Pancreas (tissue), 10 donors: Measurements from ENCODE around the gene PFN4. TPM values are rescaled to one million over a fixed set of nuclear protein-coding genes. Genes with fewer than 3 reads are reported as not detected.
"Not testable (repeated sequence)": the region's sequence is repeated elsewhere in the genome, so short reads cannot be mapped to it uniquely, and the experiment has no call there.

Experiments
- ATAC-seq, 4 donors: fragments of 200-7000 bp; cut with Tn5 transposase; one replicate each; pipeline versions ENCODE4 v1.8.0 to v1.9.1; 2020; ENCODE audit warnings: mild to moderate bottlenecking in 4 of 4, moderate library complexity in 4 of 4
- DNase-seq, 6 donors: peaks; one replicate each; pipeline ENCODE4 v3.0.0-alpha.2; 2020
- FAIRE-seq: peaks from 2 replicates; lab custom pipeline; 2012; peaks lifted over from hg19 to GRCh38; lab: Jason Lieb, UNC
- H3K27ac ChIP-seq, 4 donors: fragments of 200-600 bp; sonication (generic); 1 replicate in 3 of 4; 2 replicates in 1 of 4; pipeline versions ENCODE4 v1.5.0 to v1.8.0; 2020
- H3K27me3 ChIP-seq, 4 donors: fragments of 200-600 bp; one replicate each; pipeline ENCODE4 v1.8.0; 2021
- H3K36me3 ChIP-seq, 3 donors: fragments of 200-600 bp; sonication (generic) in 1 of 3; one replicate each; pipeline versions ENCODE4 v1.5.0 to v1.8.0; 2020 to 2021
- H3K4me1 ChIP-seq, 3 donors: fragments of 200-600 bp; one replicate each; pipeline ENCODE4 v1.8.0; 2021
- H3K4me3 ChIP-seq, 4 donors: fragments of 200-600 bp; sonication (generic) in 2 of 4; one replicate each; pipeline versions ENCODE4 v1.5.0 to v1.8.0; 2020 to 2021
- H3K9me3 ChIP-seq, 4 donors: fragments of 200-600 bp; one replicate each; pipeline ENCODE4 v1.8.0; 2021
- WGBS, 2 donors: extraction: QIAGEN DNeasy Blood & Tissue Kit; methylation state at CpG; one replicate each; pipeline ENCODE4 v1.1.7; 2013; 5-methylcytosine and 5-hydroxymethylcytosine counted together
- intact Hi-C, 3 donors: fragments of 100-400 bp; cut with DNase I; formaldehyde crosslinking; loops; one replicate each; pipeline versions ENCODE4 v1.11.1 to v1.14.2; 2022
- polyA plus RNA-seq, 2 donors: library from polyadenylated mRNA; stranded (reverse); fragments of 200-250 nt; gene quantifications; one replicate each; pipeline ENCODE4 v1.2.3, GENCODE V29; 2013
- total RNA-seq, 6 donors: library from RNA; stranded (reverse); fragmentation: NEBNext Ultra II Directional in 4 of 6; extraction: Animal tissue kit (Norgen Biotek cat#: 25700) in 4 of 6; gene quantifications; one replicate each; pipeline versions ENCODE4 v1.2.1 to v1.2.4, GENCODE V29; 2021 to 2023
- TF ChIP-seq, protein P1 (sequence below), 4 donors: fragments of 200-600 bp; sonication (generic) in 3 of 4; IDR thresholded peaks; one replicate each; pipeline versions ENCODE4 v1.5.0 to v1.8.0; 2021; ENCODE audit warnings: antibody characterized with exemption in 4 of 4
- donor health status: healthy with polysubstance abuse.
- donor health status: DM: no; HTN: no; CAD: no; lungs with moderate emphysema.
- donor health status: DM: no; HTN: no; CAD: no.
- donor health status: control.
- donor health status: control.
- donor health status: Bipolar disorder and iron deficiency.
- donor health status: DM: yes; HTN: yes; CAD: no.
- donor health status: DM: no; HTN: no; CAD: no.
- donor health status: DM: no; HTN: no; CAD: no.
- donor health status: DM: yes; HTN: yes; CAD: no.

PFN4 gene
- total and polyA plus RNA-seq, 8 donors = 0.16 to 0.63 (median 0.41) TPM

DNA sequence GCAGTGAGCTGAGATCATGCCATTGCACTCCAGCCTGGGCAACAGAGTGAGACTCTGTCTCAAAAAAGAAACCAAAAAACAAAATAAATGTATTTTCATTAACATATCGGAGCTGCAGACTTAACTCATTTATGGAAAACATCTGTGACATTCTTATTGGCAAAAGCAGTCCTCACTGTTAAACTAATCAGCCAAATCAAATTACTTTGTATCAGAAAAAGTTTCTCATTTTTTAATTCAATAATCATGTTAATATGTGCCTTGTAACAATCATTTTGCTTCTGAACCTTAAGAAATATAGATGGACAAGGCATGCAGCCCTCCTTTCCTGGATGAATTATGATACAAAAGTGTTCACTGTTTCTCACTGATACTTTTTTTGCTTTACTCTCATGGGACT, 20.5 kb downstream of the PFN4 start:
- 94 to 98% methylated on average over 1 of the region's 1 CpG for WGBS, 2 donors
- FAIRE-seq (no peak), DNase-seq (no peak), ATAC-seq (no peak)
- no peaks in the 10 kb centered on the region for H3K36me3 ChIP-seq
- no peak overlapping the region for H3K4me3 ChIP-seq
- H3K27me3 ChIP-seq = no peaks in the 10 kb centered on the region
- no peaks in the 10 kb centered on the region for H3K9me3 ChIP-seq
- intact Hi-C loops = no loop called here
- no peaks in the 10 kb centered on the region for H3K4me1 ChIP-seq
- no peak overlapping the region for H3K27ac ChIP-seq
- TF ChIP-seq, protein P1, sequence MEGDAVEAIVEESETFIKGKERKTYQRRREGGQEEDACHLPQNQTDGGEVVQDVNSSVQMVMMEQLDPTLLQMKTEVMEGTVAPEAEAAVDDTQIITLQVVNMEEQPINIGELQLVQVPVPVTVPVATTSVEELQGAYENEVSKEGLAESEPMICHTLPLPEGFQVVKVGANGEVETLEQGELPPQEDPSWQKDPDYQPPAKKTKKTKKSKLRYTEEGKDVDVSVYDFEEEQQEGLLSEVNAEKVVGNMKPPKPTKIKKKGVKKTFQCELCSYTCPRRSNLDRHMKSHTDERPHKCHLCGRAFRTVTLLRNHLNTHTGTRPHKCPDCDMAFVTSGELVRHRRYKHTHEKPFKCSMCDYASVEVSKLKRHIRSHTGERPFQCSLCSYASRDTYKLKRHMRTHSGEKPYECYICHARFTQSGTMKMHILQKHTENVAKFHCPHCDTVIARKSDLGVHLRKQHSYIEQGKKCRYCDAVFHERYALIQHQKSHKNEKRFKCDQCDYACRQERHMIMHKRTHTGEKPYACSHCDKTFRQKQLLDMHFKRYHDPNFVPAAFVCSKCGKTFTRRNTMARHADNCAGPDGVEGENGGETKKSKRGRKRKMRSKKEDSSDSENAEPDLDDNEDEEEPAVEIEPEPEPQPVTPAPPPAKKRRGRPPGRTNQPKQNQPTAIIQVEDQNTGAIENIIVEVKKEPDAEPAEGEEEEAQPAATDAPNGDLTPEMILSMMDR (IDR thresholded peaks at IDR 0.05) = no peak

DNA sequence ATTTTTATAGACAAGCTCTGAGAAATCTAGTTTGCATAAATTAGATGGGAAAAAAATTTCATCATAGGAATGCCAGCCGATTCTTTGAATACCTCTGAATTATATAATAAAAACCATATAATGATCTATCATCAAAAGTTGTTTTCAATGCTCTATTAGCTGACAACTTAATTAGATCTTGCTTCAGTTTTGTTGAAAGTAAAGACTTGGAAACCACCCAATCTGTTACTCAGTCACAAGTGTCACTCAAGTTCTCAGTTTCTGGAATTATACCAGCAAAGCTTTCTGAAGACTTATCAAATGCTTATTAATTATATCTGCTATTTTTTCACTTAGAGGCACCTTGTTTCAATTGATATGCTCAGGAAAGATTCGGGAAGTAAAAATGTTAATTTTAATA, 21.1 kb downstream of the PFN4 start:
- H3K4me3 ChIP-seq = no peak overlapping the region
- FAIRE-seq = no peak
- intact Hi-C loops = no loop called here
- TF ChIP-seq, protein P1 (IDR thresholded peaks at IDR 0.05) = no peak
- H3K36me3 ChIP-seq = no peaks in the 10 kb centered on the region
- no peak for ATAC-seq
- H3K27ac ChIP-seq = no peak overlapping the region
- H3K9me3 ChIP-seq = no peaks in the 10 kb centered on the region
- DNase-seq = no peak
- H3K4me1 ChIP-seq = no peaks in the 10 kb centered on the region
- WGBS, 2 donors = 61 to 85% methylated on average over 2 of the region's 2 CpGs
- H3K27me3 ChIP-seq = no peaks in the 10 kb centered on the region

DNA sequence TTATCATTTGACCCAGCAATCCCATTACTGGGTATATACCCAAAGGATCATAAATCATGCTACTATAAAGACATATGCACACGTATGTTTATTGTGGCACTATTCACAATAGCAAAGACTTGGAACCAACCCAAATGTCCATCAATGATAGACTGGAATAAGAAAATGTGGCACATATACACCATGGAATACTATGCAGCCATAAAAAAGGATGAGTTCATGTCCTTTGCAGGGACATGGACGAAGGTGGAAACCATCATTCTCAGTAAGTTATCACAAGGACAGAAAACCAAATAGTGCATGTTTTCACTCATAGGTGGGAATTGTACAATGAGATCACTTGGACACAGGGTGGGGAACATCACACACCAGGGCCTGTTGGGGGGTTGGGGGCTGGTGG, 22.4 kb downstream of the PFN4 start:
- 86% methylated on average over 2 of the region's 2 CpGs for WGBS, 2 donors
- DNase-seq, H3K27ac ChIP-seq, ATAC-seq, intact Hi-C loops, H3K36me3 ChIP-seq, H3K4me1 ChIP-seq, H3K9me3 ChIP-seq, H3K27me3 ChIP-seq, FAIRE-seq, H3K4me3 ChIP-seq: not testable (repeated sequence)

DNA sequence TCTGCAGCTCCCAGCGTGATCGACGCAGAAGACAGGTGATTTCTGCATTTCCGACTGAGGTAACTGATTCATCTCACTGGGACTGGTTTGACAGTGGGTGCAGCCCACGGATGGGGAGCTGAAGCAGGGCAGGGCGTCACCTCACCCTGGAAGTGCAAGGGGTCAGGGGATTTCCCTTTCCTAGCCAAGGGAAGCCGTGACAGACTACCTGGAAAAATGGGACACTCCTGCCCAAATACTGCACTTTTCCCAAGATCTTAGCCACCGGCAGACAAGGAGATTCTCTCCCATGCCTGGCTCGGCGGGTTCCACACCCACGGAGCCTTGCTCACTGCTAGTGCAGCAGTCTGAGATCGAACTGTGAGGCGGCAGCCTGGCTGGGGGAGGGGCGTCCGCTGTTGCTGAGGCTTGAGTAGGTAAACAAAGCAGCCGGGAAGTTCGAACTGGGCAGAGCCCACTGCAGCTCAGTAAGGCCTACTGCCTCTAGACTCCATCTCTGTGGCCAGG, 27.9 kb downstream of the PFN4 start:
- H3K9me3 ChIP-seq, DNase-seq, H3K36me3 ChIP-seq, ATAC-seq, H3K27me3 ChIP-seq, intact Hi-C loops, FAIRE-seq, H3K4me3 ChIP-seq, H3K27ac ChIP-seq, H3K4me1 ChIP-seq: not testable (repeated sequence)
- 70 to 78% methylated on average over 17 of the region's 17 CpGs for WGBS, 2 donors

- DNase-seq, H3K36me3 ChIP-seq, ATAC-seq, H3K4me3 ChIP-seq, H3K4me1 ChIP-seq, H3K9me3 ChIP-seq, intact Hi-C loops, FAIRE-seq, H3K27ac ChIP-seq, H3K27me3 ChIP-seq: not testable (repeated sequence)
- WGBS, 2 donors = 97 to 99% methylated on average over 5 of the region's 5 CpGs
These were observed 29.9 kb downstream of the PFN4 start for GRCh38 chr2:24093270-24093669.

DNA sequence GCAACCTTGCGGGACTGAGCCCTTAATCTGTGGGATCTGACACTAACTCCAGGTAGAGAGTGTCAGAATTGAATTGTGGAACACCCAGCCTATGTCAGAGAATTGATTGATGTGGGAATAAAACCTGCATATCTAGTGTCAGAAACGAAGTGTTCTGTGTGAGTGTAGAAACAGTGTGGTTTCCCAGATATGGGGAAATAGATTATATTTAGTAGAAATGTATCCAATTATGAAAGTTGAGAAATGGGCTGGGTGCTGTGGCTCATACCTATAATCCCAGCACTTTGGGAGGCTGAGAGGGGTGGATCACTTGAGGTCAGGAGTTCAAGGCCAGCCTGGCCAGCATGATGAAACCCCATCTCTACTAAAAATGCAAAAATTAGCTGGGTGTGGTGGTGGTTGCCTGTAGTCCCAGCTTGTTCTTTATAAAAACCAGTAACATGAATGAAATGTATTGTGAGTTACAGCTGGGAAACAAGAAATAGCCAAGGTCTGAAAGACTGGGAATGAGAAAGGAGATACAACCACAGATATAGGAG, 34.2 kb downstream of the PFN4 start:
- DNase-seq (no peak), FAIRE-seq (no peak), ATAC-seq (no peak)
- WGBS, 2 donors = 48 to 55% methylated on average over 2 of the region's 2 CpGs
- intact Hi-C loops = no loop called here
- Histone ChIP-seq H3K4me1 (no peaks in the 10 kb centered on the region), H3K27ac (no peak overlapping the region), H3K9me3 (no peaks in the 10 kb centered on the region), H3K36me3 (no peaks in the 10 kb centered on the region), H3K4me3 (no peak overlapping the region), H3K27me3 (no peaks in the 10 kb centered on the region)
- TF ChIP-seq, protein P1 (IDR thresholded peaks at IDR 0.05) = no peak
